HepG2 (cell line): ENCODE data around the gene GADD45A. TPM values are rescaled to one million over a fixed set of nuclear protein-coding genes. Genes with fewer than 3 reads are reported as not detected.

Experiments used
- CBX1 ChIP-seq: IDR thresholded peaks from one replicate; pipeline ENCODE4 v1.6.1; 2016; ENCODE audit warnings: antibody characterized with exemption, low read depth
- CEBPZ ChIP-seq: IDR thresholded peaks from 2 replicates; pipeline ENCODE4 v1.6.1; 2012; ENCODE audit warnings: low read length, improper control_type of control experiment
- CHD4 ChIP-seq: fragments of 200-600 bp; sonication (generic); IDR thresholded peaks from 2 replicates; pipeline ENCODE4 v1.7.0; 2017; ENCODE audit warnings: mild to moderate bottlenecking, low read length, borderline replicate concordance
- FOSL1 ChIP-seq: sonication (generic); formaldehyde crosslinking; IDR thresholded peaks from 2 replicates; pipeline ENCODE4 v1.9.0; 2021; ENCODE audit warnings: missing genetic modification reagents, borderline replicate concordance
- JUNB ChIP-seq: sonication (generic); formaldehyde crosslinking; IDR thresholded peaks from 2 replicates; pipeline ENCODE4 v1.8.0; 2022; ENCODE audit warnings: missing genetic modification reagents, mild to moderate bottlenecking, borderline replicate concordance
- PAWR ChIP-seq: sonication (generic); formaldehyde crosslinking; IDR thresholded peaks from 2 replicates; pipeline ENCODE4 v1.4.0; 2020; ENCODE audit warnings: missing genetic modification reagents, mild to moderate bottlenecking, borderline replicate concordance
- ZBTB44 ChIP-seq: sonication (generic); formaldehyde crosslinking; IDR thresholded peaks from 2 replicates; pipeline ENCODE4 v1.4.0; 2020; ENCODE audit warnings: missing genetic modification reagents
- ZFX ChIP-seq: sonication (generic); formaldehyde crosslinking; IDR thresholded peaks from 2 replicates; pipeline ENCODE4 v1.4.0; 2020; ENCODE audit warnings: mild to moderate bottlenecking, low read depth, missing genetic modification reagents, moderate library complexity
- ZKSCAN5 ChIP-seq: sonication (generic); formaldehyde crosslinking; IDR thresholded peaks from 2 replicates; pipeline ENCODE4 v1.5.1; 2020; ENCODE audit warnings: mild to moderate bottlenecking, missing genetic modification reagents
- ZMAT5 ChIP-seq: sonication (generic); formaldehyde crosslinking; IDR thresholded peaks from 2 replicates; pipeline ENCODE4 v1.5.0; 2020; ENCODE audit warnings: mild to moderate bottlenecking, low read depth, missing genetic modification reagents, borderline replicate concordance
- ZNF546 ChIP-seq: sonication (generic); formaldehyde crosslinking; conservative IDR thresholded peaks from 2 replicates; pipeline ENCODE4 v1.8.1; 2023; ENCODE audit warnings: mild to moderate bottlenecking, missing genetic modification reagents
- ZNF580 ChIP-seq: IDR thresholded peaks from 2 replicates; pipeline ENCODE4 v1.6.1; 2016; ENCODE audit warnings: low read depth, borderline replicate concordance
- ZNF724P ChIP-seq: sonication (generic); formaldehyde crosslinking; IDR thresholded peaks from 2 replicates; pipeline ENCODE4 v1.8.0; 2022; ENCODE audit warnings: missing genetic modification reagents, borderline replicate concordance
- ZSCAN12 ChIP-seq: sonication (generic); formaldehyde crosslinking; IDR thresholded peaks from 2 replicates; pipeline ENCODE4 v1.9.0; 2021; ENCODE audit warnings: mild to moderate bottlenecking, missing genetic modification reagents
- ZSCAN30 ChIP-seq: sonication (generic); formaldehyde crosslinking; IDR thresholded peaks from 2 replicates; pipeline ENCODE4 v1.5.0; 2020; ENCODE audit warnings: mild to moderate bottlenecking, missing genetic modification reagents
- polyA plus RNA-seq, 8 experiments: library from polyadenylated mRNA; depleted of rRNA in 3 of 8; stranded (reverse) in 7 of 8; unstranded in 1 of 8; fragments of >200 nt; fragmentation: Illumina TruSeq in 4 of 8; extraction: Trizol in 4 of 8; gene quantifications; 2 replicates each; pipeline versions ENCODE4 v1.2.1 to v1.2.3, GENCODE V29; 2011 to 2016; ENCODE audit warnings: low read depth in 4 of 8, missing spikeins in 1 of 8, mixed read lengths in 1 of 8; ENCODE audit not compliant: insufficient read depth in 1 of 8
- total RNA-seq, 5 experiments: library from RNA; depleted of rRNA; stranded (reverse); fragments of >200 nt; fragmentation: Illumina TruSeq; extraction: Trizol; gene quantifications; 2 replicates each; pipeline ENCODE4 v1.2.3, GENCODE V29; 2016; ENCODE audit warnings: low read depth in 1 of 5

GADD45A gene
- total and polyA plus RNA-seq, 2 of the 13 experiments (the other 11 are each of a cell fraction or from before 2014, with no cell fraction given), result 33.2 to 46.2 TPM

GRCh38 chr1:67683316-67683715, 1.7 kb upstream of the GADD45A start (continued):
- TF ChIP-seq CEBPZ, result no peak
- TF ChIP-seq ZNF724P (CRISPR knock-in tag), result no peak
- no peak for TF ChIP-seq ZSCAN12 (CRISPR knock-in tag)
- TF ChIP-seq ZFX (CRISPR knock-in tag), result no peak
- TF ChIP-seq FOSL1 (CRISPR knock-in tag), result 0 out of 2 replicates have a peak, but pooled peaks have one; percentile 18
- no peak for TF ChIP-seq ZNF580
- no peak for TF ChIP-seq ZSCAN30 (CRISPR knock-in tag)
- no peak for TF ChIP-seq ZKSCAN5 (CRISPR knock-in tag)
- no peak for TF ChIP-seq ZBTB44 (CRISPR knock-in tag)
- TF ChIP-seq JUNB, result no peak
- TF ChIP-seq ZMAT5 (CRISPR knock-in tag), result no peak
- no peak for TF ChIP-seq CBX1
- no peak for TF ChIP-seq PAWR (CRISPR knock-in tag)
- no peak for TF ChIP-seq ZNF546 (CRISPR knock-in tag)
- no peak for TF ChIP-seq CHD4
